ENCODE results near the gene NUDCD2. TPM values are rescaled to one million over a fixed set of nuclear protein-coding genes. Genes with fewer than 3 reads are reported as not detected.

NUDCD2 gene
- total RNA-seq, 1 experiment from 2014 or later: 56.8 TPM

DNA sequence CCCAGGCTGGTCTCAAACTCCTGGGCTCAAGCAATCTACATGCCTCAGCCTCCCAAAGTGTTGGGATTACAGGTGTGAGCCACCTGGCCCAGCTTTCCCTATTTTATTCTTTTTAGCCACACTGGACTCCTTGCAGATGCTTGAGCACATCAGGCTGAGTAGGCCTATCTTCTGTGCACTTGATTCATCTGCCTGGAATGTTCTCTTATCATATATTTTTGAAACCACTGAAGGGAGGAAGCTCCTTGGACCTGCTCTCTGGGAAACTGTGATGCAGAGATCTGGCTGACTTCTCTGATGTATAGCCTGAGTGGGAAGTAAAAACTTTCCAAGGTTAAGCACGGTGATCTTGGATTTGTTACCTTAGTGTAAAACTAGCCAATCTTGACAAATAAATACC lies 39.0 kb upstream of the NUDCD2 start (continued):
- TF ChIP-seq, protein P1, sequence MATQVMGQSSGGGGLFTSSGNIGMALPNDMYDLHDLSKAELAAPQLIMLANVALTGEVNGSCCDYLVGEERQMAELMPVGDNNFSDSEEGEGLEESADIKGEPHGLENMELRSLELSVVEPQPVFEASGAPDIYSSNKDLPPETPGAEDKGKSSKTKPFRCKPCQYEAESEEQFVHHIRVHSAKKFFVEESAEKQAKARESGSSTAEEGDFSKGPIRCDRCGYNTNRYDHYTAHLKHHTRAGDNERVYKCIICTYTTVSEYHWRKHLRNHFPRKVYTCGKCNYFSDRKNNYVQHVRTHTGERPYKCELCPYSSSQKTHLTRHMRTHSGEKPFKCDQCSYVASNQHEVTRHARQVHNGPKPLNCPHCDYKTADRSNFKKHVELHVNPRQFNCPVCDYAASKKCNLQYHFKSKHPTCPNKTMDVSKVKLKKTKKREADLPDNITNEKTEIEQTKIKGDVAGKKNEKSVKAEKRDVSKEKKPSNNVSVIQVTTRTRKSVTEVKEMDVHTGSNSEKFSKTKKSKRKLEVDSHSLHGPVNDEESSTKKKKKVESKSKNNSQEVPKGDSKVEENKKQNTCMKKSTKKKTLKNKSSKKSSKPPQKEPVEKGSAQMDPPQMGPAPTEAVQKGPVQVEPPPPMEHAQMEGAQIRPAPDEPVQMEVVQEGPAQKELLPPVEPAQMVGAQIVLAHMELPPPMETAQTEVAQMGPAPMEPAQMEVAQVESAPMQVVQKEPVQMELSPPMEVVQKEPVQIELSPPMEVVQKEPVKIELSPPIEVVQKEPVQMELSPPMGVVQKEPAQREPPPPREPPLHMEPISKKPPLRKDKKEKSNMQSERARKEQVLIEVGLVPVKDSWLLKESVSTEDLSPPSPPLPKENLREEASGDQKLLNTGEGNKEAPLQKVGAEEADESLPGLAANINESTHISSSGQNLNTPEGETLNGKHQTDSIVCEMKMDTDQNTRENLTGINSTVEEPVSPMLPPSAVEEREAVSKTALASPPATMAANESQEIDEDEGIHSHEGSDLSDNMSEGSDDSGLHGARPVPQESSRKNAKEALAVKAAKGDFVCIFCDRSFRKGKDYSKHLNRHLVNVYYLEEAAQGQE (IDR thresholded peaks at IDR 0.05; ENCODE audit: low read depth): no peak
- TF ChIP-seq, protein P2, sequence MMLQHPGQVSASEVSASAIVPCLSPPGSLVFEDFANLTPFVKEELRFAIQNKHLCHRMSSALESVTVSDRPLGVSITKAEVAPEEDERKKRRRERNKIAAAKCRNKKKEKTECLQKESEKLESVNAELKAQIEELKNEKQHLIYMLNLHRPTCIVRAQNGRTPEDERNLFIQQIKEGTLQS (IDR thresholded peaks at IDR 0.05): no peak
- TF ChIP-seq SP1 (IDR thresholded peaks at IDR 0.05; ENCODE audit: low read depth): no peak
- no peak for TF ChIP-seq ELF1 (IDR thresholded peaks at IDR 0.05; ENCODE audit: borderline replicate concordance, low read depth)
- no peak for TF ChIP-seq SRF (IDR thresholded peaks at IDR 0.05; ENCODE audit: low read depth)
- no peak for TF ChIP-seq CBX3 (IDR thresholded peaks at IDR 0.05; ENCODE audit: low read depth)

DNA sequence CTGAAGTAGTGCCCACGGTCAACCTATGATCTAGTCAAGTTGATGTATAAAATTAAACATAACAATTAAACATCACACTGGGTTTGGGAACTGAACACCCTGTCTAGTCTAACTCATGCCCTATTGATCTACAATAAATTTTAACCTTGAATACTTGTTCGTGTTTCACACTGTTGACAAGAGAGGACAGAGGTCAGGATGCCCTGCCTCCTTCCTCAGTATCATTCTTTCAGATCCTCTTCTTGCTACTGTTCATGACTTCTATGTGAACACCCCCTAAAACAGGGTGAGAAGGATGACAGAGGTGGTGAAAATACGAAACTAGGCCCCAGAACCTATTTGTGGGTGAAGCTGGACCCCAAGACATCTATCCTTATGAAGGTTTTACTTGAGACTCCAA lies 37.4 kb upstream of the NUDCD2 start:
- Histone ChIP-seq H3K36me3 (ENCODE audit: control insufficient read depth in 1 of 2, insufficient read depth in 2 of 2, low read length in 2 of 2) (peaks cover 0 to 2% of the 10 kb centered on the region in 2 experiments; a peak in 1 of 4 replicates), H3K9me3 (ENCODE audit: control insufficient read depth in 1 of 2, insufficient read depth in 1 of 2, low read depth in 1 of 2, low read length in 2 of 2) (0 out of 4 replicates have a peak, but pooled peaks cover 0 to 3% of the 10 kb centered on the region in 2 experiments), H3K4me3 (replicated peaks in 1 of 2; ENCODE audit: low read depth in 1 of 2, low read length in 2 of 2) (no peak overlapping the region), H3K4me1 (ENCODE audit: control insufficient read depth in 1 of 2, insufficient read depth in 2 of 2, low read length in 2 of 2) (no peaks in the 10 kb centered on the region), H4K20me1 (ENCODE audit: insufficient read depth) (no peaks in the 10 kb centered on the region), H3K9ac (ENCODE audit: low read length) (no peak overlapping the region), H3K79me2 (ENCODE audit: insufficient read depth, low read length) (no peaks in the 10 kb centered on the region), H3K27ac (ENCODE audit: low read depth, low read length) (no peak overlapping the region), H2AFZ (ENCODE audit: low read depth, low read length, poor library complexity, severe bottlenecking) (no peak overlapping the region), H3K9me2 (ENCODE audit: insufficient read depth) (no peaks in the 10 kb centered on the region), H3K4me2 (ENCODE audit: low read length) (no peak overlapping the region), H3K27me3 (ENCODE audit: insufficient read depth, low read length) (no peaks in the 10 kb centered on the region)
- BruUV-seq (replicated peaks): no TSS peak
- RAD21 ChIA-PET (ENCODE audit: low non-redundant PET in 1 of 2, low total read pairs in 2 of 2, uncharacterized antibody in 2 of 2, unreplicated experiment in 2 of 2): no interaction called here
- POLR2A ChIA-PET: no interaction called here
- intact Hi-C loops (cut with micrococcal nuclease): no loop called here
- CTCF ChIA-PET: no interaction called here
- TF ChIP-seq, protein P2 (IDR thresholded peaks at IDR 0.05): no peak
- TF ChIP-seq EZH2 (IDR thresholded peaks at IDR 0.05) (no peak), EZH2phosphoT487 (IDR thresholded peaks at IDR 0.05; ENCODE audit: borderline replicate concordance) (no peak), CEBPB (IDR thresholded peaks at IDR 0.05; ENCODE audit: low read depth) (no peak), SRF (IDR thresholded peaks at IDR 0.05; ENCODE audit: low read depth) (no peak), ZFX (IDR thresholded peaks at IDR 0.05) (no peak), SP1 (IDR thresholded peaks at IDR 0.05; ENCODE audit: low read depth) (no peak), FOSL1 (IDR thresholded peaks at IDR 0.05; ENCODE audit: low read depth) (no peak), ZNF274 (IDR thresholded peaks at IDR 0.05; ENCODE audit: low read depth, low read length) (no peak)
- TF ChIP-seq, protein P3, sequence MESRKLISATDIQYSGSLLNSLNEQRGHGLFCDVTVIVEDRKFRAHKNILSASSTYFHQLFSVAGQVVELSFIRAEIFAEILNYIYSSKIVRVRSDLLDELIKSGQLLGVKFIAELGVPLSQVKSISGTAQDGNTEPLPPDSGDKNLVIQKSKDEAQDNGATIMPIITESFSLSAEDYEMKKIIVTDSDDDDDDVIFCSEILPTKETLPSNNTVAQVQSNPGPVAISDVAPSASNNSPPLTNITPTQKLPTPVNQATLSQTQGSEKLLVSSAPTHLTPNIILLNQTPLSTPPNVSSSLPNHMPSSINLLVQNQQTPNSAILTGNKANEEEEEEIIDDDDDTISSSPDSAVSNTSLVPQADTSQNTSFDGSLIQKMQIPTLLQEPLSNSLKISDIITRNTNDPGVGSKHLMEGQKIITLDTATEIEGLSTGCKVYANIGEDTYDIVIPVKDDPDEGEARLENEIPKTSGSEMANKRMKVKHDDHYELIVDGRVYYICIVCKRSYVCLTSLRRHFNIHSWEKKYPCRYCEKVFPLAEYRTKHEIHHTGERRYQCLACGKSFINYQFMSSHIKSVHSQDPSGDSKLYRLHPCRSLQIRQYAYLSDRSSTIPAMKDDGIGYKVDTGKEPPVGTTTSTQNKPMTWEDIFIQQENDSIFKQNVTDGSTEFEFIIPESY (IDR thresholded peaks at IDR 0.05; ENCODE audit: extremely low read depth, insufficient replicate concordance, low read length): no peak
- ATAC-seq: no peak
- no peak for DNase-seq (ENCODE audit: low read depth, low spot score)

All from HCT116 (cell line).